ENCODE measurements around the gene SDC3.

GRCh38 chr1:30942326-30942963, 33.9 kb upstream of the SDC3 start:
- TF ChIP-seq CTCF (IDR thresholded peaks at IDR 0.05), result no peak
- TF ChIP-seq POLR2A (IDR thresholded peaks at IDR 0.05), result no peak
